Peyer's patch (tissue), 4 donors: ENCODE results near the gene HS6ST2.

ENCODE experiments used
- POLR2A ChIP-seq, 2 donors: fragments of 450-650 bp; IDR thresholded peaks; one replicate each; pipeline ENCODE4 v1.5.1; 2017; ENCODE audit warnings: antibody characterized with exemption in 2 of 2, mild to moderate bottlenecking in 2 of 2, moderate library complexity in 2 of 2
- TF ChIP-seq, protein P1 (sequence below), 6 experiments: fragments of 450-650 bp in 4 of 6; fragments of 200-600 bp in 2 of 6; sonication (generic) in 1 of 6; IDR thresholded peaks; one replicate each; pipeline ENCODE4 v1.5.1; 2017 to 2019; ENCODE audit warnings: antibody characterized with exemption in 6 of 6, mild to moderate bottlenecking in 3 of 6, moderate library complexity in 1 of 6

DNA sequence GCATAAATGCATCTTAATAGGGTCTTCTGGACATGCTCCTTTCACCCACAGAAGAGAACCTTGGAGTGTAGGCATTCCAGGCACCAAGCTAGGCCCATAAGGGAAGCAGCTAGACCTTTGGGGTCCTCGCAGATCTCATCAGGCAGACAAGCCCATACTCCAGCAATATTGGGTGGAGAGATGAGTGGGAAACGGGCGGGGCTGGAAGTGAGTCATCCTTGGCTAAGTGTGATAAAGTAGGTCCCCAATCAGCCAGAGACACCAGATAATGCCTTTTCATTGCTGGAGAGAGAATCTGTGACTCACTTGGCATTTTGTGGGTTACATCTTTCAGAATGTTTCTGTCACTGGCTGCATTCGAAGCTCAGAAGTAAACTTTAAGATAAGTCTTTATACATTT is 336.3 kb downstream of the HS6ST2 start:
- TF ChIP-seq, protein P1, sequence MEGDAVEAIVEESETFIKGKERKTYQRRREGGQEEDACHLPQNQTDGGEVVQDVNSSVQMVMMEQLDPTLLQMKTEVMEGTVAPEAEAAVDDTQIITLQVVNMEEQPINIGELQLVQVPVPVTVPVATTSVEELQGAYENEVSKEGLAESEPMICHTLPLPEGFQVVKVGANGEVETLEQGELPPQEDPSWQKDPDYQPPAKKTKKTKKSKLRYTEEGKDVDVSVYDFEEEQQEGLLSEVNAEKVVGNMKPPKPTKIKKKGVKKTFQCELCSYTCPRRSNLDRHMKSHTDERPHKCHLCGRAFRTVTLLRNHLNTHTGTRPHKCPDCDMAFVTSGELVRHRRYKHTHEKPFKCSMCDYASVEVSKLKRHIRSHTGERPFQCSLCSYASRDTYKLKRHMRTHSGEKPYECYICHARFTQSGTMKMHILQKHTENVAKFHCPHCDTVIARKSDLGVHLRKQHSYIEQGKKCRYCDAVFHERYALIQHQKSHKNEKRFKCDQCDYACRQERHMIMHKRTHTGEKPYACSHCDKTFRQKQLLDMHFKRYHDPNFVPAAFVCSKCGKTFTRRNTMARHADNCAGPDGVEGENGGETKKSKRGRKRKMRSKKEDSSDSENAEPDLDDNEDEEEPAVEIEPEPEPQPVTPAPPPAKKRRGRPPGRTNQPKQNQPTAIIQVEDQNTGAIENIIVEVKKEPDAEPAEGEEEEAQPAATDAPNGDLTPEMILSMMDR (IDR thresholded peaks at IDR 0.05), result no peak
- TF ChIP-seq POLR2A (IDR thresholded peaks at IDR 0.05), result no peak
